ENCODE data around the gene CBLC. TPM values are rescaled to one million over a fixed set of nuclear protein-coding genes. Genes with fewer than 3 reads are reported as not detected.

The CBLC gene
- total and polyA plus RNA-seq, 2 donors from 2014 or later = 8.2 to 11.5 TPM

DNA sequence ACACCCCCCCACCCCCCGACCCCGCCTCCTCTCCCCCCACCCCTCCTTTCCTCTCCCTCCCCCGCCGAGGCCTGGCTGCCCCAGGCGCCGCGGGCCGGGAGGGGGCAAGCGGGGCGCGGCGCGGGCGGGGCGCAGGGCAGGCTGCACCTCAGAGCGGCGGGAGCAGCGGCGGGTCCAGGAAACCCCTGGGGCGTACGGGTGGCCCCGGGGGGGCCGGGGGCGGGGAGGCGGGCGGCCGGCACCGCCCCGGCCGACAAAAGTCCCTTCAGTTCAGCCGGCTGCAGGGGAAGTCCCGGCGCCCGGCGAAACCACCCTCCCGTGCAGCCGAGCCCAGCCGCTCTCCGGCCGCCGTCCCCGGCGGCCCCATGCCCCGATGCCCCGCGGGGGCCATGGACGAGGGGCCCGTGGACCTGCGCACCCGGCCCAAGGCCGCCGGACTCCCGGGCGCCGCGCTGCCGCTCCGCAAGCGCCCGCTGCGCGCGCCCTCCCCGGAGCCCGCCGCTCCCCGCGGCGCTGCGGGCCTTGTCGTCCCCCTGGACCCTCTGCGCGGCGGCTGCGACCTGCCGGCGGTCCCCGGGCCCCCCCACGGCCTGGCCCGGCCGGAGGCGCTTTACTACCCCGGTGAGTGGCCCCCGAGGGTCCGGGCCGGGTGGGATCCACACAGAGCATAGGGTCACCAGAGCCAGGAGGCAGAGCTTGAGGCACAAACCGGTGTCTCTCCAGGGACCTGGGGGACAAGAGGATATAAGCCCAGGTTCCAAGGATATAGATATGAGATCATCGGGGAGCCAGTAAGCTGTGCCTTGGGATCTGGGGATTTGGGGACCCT is 29.1 kb upstream of the CBLC start, which contains the start of gene BCL3:
BCL3 (plus strand) TSS at position 283 of the 829 bp plus-strand sequence; CDS start at position 366, 83 bp downstream.
- Histone ChIP-seq H3K27ac (ENCODE audit: low read depth in 2 of 2, low read length in 2 of 2) (peak within 1 kb of the TSS; percentile 95 to 96), H3K36me3 (ENCODE audit: control insufficient read depth in 2 of 3, insufficient read depth in 3 of 3, low read length in 3 of 3) (peaks cover 0 to 9% (median 6%) of the 10 kb centered on the region in 3 donors), H3K4me3 (ENCODE audit: low read length in 3 of 3) (peak within 1 kb of the TSS; percentile 70 to 88 (median 75)), H3K9ac (ENCODE audit: low read length in 3 of 3) (peak within 1 kb of the TSS; percentile 53 to 87 (median 84)), H3K4me1 (ENCODE audit: control insufficient read depth in 2 of 3, insufficient read depth in 2 of 3, low read depth in 1 of 3, low read length in 3 of 3) (peaks cover 0 to 36% (median 22%) of the 10 kb centered on the region in 3 donors), H3K9me3 (ENCODE audit: control insufficient read depth in 2 of 3, insufficient read depth in 1 of 3, low read length in 3 of 3) (no peaks in the 10 kb centered on the region), H3K27me3 (ENCODE audit: control insufficient read depth, insufficient read depth, low read length) (no peaks in the 10 kb centered on the region)
- FAIRE-seq (no peak), DNase-seq (peak in 4 of 5 donors; percentile 35 to 96 (median 66))
- intact Hi-C loops (cut with DNase I) = no loop called here
- no peak for TF ChIP-seq CTCF (IDR thresholded peaks at IDR 0.05; ENCODE audit: borderline replicate concordance, extremely low read depth, insufficient read depth)

DNA sequence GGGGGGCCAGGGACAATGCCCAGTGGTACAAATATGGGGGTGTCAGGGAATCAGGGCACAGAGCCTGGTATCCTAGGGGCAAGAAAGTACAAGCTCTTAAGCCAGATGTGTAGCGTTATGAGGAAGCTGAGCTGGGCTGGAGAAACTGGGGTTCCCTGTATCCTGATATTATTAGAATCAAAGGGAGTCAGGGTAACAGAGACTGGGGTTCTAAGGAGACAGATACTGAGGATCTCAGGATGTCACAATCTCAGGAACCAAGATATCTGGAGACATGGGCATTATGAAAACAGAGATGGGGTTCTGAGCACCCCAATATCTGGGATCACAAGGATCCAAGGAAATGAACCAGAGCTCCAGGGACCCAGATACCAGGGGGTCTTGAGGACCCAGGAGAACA is 28.4 kb upstream of the CBLC start:
- Histone ChIP-seq H3K4me1 (ENCODE audit: control insufficient read depth in 2 of 3, insufficient read depth in 2 of 3, low read depth in 1 of 3, low read length in 3 of 3) (peaks cover 0 to 40% (median 22%) of the 10 kb centered on the region in 3 donors), H3K9me3 (ENCODE audit: control insufficient read depth in 2 of 3, insufficient read depth in 1 of 3, low read length in 3 of 3) (no peaks in the 10 kb centered on the region), H3K4me3 (ENCODE audit: low read length in 3 of 3) (peak overlapping the region; percentile 36 to 82 (median 75)), H3K27me3 (ENCODE audit: control insufficient read depth, insufficient read depth, low read length) (no peaks in the 10 kb centered on the region), H3K36me3 (ENCODE audit: control insufficient read depth in 2 of 3, insufficient read depth in 3 of 3, low read length in 3 of 3) (peaks cover 0 to 9% (median 6%) of the 10 kb centered on the region in 3 donors), H3K9ac (ENCODE audit: low read length in 3 of 3) (peak overlapping the region in 2 of 3 donors; percentile 75 to 84), H3K27ac (ENCODE audit: low read depth in 2 of 2, low read length in 2 of 2) (peak overlapping the region; percentile 87 to 89)
- intact Hi-C loops (cut with DNase I) = no loop called here
- DNase-seq (no peak), FAIRE-seq (no peak)
- TF ChIP-seq CTCF (IDR thresholded peaks at IDR 0.05; ENCODE audit: borderline replicate concordance, extremely low read depth, insufficient read depth) = no peak

DNA sequence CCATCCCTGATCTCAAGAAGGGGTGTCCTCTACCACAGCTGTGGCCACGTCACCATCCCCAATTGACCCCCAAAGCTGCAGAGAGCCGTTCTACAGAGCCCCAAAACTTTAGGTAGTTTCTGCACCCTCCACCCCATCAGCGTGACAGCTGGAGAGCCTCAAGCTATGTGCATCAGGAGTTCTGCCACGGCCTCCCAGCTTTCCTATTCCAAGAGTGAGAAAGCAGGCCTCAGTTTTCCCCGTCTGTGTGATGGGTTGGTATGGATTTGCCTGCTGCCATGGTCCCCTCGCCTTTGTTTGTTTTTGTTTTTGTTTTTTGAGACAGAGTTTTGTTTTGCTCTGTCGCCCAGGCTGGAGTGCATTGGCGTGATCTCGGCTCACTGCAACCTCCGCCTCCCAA is 27.7 kb upstream of the CBLC start:
- Histone ChIP-seq H3K4me1 (ENCODE audit: control insufficient read depth in 2 of 3, insufficient read depth in 2 of 3, low read depth in 1 of 3, low read length in 3 of 3) (peaks cover 0 to 36% (median 27%) of the 10 kb centered on the region in 3 donors), H3K27me3 (ENCODE audit: control insufficient read depth, insufficient read depth, low read length) (no peaks in the 10 kb centered on the region), H3K36me3 (ENCODE audit: control insufficient read depth in 2 of 3, insufficient read depth in 3 of 3, low read length in 3 of 3) (peaks cover 0 to 9% (median 6%) of the 10 kb centered on the region in 3 donors), H3K27ac (ENCODE audit: low read depth in 2 of 2, low read length in 2 of 2) (peak overlapping the region; percentile 23 to 87), H3K4me3 (ENCODE audit: low read length in 3 of 3) (peak overlapping the region in 2 of 3 donors; percentile 75 to 82), H3K9ac (ENCODE audit: low read length in 3 of 3) (peak overlapping the region in 2 of 3 donors; percentile 75 to 84), H3K9me3 (ENCODE audit: control insufficient read depth in 2 of 3, insufficient read depth in 1 of 3, low read length in 3 of 3) (no peaks in the 10 kb centered on the region)
- no peak for TF ChIP-seq CTCF (IDR thresholded peaks at IDR 0.05; ENCODE audit: borderline replicate concordance, extremely low read depth, insufficient read depth)
- FAIRE-seq = no peak
- intact Hi-C loops (cut with DNase I) = no loop called here
- DNase-seq = peak in 1 of 5 donors; percentile 44
